GM19372 (cell line): ENCODE measurements around the gene MXRA7.
"Not testable (repeated sequence)": the region's sequence is repeated elsewhere in the genome, so short reads cannot be mapped to it uniquely, and the experiment has no call there.

Source experiments
- ATAC-seq: cut with Tn5 transposase; IDR thresholded peaks from one replicate; pipeline ENCODE4 v1.9.1; 2021; ENCODE audit warnings: mild to moderate bottlenecking, low read depth, moderate library complexity; ENCODE audit not compliant: unreplicated experiment

Gene MXRA7

DNA sequence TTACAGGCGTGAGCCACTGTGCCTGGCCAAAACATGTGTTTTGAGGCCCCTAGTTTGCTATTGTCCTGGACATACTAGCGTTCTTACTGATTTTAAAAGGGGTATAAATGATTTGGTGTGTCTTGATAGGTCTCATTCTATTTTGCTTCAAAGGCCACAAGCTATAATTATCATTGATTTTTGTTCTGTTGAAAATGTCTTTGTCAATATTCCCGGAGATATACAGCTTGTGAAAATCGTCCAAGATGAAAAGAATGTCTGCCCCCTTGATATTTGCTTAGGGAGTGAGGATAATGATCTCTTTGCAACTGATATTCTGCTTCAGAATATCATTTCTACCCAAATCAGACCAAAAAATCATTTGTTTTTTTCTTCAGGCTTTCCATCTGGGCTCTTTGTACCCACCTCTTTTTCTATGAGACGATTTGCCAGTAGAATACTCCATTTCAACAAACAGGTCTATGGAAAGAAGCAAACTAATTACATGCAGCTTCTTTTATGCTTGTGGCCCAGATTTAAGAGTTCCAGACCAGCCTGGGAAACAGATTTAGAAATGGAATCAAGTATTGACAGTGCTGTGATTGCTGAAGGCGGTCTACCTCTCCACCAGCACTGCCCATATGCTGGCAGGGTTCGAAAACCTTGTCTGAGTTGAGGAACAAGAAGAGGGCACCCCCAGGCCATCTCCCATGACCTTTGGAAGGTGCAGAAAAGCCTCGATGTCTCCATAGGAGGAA lies 53.1 kb downstream of the MXRA7 start:
- ATAC-seq, result no peak

DNA sequence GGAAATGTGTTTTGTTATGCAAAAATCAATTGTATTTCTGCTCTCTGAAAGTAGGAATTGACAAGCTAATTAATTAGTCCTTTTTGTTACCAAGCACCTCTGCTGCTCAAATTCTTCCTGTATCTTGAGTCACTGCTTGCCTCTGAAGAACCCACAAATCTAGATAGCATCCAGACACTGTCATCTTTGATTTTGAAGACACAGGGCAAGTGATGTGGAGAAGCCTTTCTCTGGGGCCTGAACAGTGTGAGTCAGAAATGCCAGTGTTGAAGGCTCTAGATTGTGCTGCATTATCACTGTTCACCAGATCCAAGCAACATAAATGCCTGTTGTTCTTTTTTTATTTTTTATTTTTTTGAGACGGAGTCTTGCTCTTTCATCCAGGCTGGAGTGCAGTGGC lies 56.4 kb downstream of the MXRA7 start:
- no peak for ATAC-seq

DNA sequence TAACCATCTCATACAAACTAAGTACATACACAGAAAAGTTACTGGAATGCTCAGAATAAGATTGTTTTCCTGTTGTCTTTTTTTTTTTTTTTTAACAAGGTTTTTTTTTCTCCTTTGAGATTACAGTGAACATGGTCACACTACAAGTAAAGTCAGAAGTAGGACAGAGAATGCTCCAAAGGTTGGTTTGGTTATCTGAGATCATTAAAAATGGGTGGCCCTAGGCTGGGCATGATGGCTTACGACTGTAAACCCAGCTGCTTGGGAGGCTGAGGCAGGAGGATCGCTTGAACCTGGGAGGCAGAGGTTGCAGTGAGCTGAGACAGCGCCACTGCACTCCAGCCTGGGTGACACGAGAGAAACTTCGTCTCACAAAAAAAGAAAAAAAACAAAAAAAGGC lies 60.3 kb downstream of the MXRA7 start:
- no peak for ATAC-seq

DNA sequence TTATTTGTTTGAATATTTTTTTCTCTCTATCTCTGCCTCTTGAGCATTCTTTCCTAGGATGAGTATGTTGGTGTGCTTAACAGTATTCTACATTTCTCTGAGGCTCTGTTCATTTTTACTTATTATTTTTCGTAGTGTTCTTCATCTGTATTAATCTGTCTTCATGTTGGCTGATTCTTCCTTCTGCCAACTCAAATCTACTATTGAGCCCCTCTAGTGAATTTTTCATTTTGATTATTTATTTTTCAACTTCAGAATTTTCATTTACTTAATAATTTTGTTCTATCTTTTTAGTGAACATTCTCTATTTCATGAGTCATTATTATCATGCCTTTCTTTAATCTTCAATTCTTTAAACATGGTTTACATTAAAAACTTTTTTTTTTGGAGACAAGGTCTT lies 64.1 kb downstream of the MXRA7 start:
- ATAC-seq, result no peak

DNA sequence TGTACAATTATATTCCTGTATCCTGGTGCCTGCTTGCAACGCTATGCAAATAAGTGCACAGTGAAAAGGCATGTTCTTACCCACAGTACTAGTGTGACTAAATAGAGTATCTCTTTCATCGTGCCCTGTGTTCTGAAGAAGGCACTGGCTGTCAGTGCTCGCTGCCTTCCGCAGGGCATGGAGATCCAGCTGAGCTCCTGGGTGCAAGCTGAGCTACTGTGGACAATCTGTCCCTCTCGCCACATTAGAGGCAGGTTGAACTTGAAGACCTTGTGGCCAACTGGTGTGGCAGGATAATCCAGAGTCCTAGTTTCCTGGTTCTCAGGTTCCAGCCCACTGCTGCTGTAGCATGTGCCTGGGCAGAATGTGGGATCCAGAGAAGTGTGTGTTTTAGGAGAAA lies 65.3 kb downstream of the MXRA7 start:
- no peak for ATAC-seq

DNA sequence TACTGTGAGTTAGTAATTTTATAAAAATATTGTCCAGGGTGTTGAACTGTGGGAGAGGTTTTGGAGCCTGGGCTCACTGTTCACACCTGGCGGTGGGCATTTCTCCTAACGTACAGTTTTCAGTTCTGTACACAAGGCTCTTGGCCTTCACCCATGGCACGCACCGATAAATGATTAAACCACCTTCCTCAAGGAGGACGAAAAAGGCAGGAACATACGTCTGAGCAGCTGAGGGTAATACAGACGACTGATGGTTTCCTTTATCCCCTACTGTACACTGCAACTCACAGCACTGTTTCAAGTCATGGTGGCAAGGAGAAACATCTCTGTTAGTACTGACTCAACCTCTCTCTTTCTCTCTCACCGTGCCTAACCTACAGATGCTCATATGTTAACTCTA lies 65.8 kb downstream of the MXRA7 start:
- no peak for ATAC-seq

DNA sequence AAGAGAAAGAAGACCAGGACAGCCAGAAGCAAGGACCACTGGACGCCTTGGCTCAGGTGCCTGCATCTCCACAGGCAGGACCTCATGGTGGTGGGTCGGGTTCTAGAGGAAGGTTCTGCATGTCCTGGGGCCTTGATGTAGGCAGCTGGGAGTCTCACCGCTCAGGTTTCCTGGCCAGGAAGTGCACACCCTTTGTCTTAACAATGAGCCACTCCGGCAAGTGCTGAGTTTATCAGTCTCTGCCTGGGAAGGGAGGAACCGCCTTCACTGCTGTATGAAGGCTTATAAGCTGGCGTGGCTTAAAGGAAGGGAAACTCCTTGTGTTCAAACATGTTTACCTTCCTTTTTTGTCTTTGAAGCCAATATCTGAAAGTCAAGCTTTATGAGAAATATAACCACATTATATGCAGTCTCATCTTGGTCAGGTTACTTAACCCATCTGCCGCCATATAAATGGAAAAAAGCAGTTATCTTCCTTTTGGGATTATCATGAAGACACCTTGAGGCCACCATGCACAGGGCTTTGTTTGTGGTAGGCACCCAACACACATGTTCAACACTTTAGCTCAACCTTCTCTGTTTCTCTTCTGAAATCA lies 67.1 kb downstream of the MXRA7 start, which contains the start of gene ST6GALNAC1:
TSS of gene ST6GALNAC1 (minus strand) at position 205 of the 596 bp plus-strand sequence. CDS start at position 86, 119 bp downstream.
- ATAC-seq, result no peak

DNA sequence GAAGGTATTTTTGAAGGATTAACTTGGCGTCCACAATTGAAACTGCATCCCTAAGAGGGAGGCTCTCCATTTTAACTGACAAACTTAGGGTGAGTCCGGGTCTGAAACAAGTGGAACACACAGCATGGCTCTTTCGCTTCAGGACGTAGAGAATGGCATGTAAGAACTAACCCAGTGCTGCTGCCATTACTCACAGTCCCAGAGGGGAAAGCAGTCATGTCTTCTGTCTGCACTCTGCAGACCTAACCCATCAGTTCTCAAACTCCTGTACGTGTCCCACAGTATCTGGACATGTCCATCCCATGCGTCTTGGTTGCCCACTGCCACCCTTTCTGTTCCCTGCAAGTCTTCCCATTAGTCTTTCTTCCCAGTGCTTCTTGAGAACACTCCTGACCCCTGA lies 67.8 kb downstream of the MXRA7 start:
- ATAC-seq, result no peak

DNA sequence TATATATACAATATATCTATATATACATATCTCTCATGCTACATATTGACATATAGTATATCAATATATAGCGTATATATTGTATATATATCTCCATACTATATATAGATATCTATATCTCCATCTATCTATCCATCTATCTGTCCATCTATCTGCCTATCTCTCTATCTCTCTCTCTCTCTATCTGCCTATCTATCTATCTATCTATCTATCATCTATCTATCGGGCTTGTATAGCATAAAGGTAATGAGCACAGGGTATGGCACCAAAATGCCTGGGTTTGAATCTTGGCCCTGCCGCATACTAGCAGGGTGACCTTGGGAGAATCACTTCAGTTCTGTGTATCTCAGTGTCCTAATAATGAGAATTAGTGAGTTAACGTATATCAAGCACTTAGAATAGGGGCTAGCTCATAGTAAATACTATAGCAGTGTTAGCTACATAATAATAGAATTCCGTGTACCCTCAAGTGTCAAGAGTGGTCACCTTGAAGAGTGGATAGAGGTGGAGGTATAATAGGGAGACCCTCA lies 68.7 kb downstream of the MXRA7 start:
- ATAC-seq, result no peak

DNA sequence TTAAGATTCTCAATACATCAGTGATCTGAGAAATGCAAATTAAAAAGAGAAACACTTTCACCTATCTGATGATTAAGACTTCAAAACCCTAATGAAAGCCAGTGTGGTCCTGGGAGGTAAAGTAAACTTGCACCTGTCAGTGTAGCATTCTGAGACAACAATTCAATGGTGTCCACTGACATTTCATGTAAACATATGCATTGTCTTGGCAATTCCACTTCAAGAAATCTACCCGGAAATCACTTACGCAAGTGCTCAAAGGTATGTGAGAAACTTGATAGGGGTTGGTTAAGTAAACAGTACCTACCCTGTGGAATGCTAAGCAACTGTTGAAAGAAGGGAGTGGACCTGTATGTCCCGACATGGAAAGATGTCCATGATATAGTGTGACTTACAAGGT lies 69.3 kb downstream of the MXRA7 start:
- no peak for ATAC-seq

DNA sequence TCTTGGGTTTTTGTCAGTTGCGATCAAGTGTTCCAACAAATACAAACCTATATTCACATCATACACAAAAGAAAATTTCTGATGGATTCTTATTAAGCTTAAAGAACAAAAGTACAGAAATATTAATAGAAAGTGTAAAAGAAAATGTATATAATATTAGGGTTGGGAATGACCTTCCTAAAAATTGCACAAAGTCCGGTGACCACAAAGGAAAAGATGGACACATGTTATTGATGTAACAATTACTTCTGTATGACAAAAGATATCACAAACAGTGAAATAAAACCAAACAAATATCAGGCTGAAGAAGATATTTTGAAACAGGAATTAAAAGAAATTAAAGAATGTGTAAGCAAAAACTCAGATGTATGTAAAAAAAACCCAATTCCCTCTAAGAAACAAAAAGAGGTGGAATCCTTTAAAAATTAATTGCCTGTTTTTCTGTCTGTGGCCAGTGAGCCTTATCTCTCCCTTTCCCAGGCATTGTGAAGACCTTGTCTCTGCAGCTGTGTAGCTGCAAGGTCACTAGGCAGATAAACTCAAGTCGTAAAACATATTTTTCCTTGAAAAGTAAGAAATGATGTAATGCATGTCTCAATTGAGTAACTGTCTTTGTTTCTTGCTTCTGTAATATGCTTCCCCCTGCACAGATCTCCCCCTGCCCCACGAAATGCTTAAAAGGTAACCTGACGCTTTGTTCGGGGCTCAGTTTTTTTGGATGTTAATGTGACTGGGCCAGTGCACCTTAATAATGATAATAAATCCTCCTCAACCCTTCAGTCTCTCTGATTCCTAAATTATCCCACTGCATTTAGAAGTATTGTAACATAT lies 70.0 kb downstream of the MXRA7 start:
- no peak for ATAC-seq

DNA sequence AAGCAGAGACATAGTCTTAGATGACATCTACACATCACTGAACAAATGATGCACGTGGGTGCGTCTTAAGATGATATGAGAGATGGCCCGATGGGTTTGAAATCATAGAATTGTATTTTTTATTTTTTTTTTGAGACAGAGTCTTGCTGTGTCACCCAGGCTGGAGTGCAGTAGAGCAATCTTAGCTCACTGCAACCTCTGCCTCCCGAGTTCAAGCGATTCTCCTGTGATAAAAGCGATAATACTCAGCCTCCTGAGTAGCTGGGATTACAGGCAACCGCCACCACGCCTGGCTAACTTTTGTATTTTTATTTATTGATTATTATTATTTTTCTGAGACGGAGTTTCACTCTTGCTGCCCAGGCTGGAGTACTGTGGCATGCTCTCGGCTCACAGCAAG lies 72.5 kb downstream of the MXRA7 start:
- no peak for ATAC-seq

DNA sequence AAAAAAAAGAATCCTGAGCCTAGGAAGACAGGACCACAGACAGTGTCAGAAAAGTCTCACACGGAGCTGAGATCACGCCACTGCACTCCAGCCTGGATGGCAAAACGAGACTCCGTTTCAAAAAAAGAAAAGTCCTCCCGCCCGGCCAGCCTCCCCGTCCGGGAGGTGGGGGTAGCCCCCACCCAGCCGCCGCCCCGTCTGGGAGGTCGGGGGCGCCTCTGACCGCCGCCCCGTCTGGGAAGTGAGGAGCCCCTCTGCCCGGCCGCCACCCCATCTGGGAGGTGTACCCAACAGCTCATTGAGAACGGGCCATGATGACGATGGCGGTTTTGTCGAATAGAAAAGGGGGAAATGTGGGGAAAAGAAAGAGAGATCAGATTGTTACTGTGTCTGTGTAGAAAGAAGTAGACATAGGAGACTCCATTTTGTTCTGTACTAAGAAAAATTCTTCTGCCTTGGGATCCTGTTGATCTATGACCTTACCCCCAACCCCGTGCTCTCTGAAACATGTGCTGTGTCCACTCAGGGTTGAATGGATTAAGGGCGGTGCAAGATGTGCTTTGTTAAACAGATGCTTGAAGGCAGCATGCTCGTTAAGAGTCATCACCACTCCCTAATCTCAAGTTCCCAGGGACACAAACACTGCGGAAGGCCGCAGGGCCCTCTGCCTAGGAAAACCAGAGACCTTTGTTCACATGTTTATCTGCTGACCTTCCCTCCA lies 74.1 kb downstream of the MXRA7 start:
- ATAC-seq, result not testable (repeated sequence)

DNA sequence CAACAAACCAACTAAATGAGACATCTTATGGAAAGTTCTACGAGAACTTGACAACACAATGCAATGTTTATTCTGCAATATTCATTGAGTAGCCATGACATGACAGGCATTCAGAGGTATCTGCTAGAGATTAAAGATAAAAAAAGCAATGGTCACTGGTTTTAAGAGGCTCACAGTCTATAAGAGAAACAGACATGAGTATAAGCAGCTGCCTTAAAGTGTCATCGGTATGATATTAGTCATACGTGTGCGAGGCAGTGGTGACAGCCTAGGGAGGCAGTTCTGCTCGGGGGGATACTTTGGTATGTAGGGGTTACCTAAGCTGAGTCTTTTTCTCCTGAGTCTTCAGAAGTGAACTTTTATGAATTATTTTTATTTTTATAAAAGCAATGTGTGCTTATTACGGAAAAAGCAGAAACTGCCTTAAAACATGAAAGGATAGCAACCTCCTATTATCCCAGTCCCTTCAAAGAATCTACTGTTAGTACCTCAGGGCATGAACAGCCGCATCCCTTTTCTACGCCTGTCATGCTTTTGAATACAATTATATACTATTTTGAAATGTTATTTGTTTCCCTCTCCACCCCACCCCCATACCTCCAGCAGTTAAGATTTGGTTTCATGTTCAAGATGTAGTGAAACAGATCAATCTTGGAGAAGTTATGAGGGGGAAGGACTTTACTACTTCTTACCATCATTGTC lies 75.0 kb downstream of the MXRA7 start:
- ATAC-seq, result no peak

DNA sequence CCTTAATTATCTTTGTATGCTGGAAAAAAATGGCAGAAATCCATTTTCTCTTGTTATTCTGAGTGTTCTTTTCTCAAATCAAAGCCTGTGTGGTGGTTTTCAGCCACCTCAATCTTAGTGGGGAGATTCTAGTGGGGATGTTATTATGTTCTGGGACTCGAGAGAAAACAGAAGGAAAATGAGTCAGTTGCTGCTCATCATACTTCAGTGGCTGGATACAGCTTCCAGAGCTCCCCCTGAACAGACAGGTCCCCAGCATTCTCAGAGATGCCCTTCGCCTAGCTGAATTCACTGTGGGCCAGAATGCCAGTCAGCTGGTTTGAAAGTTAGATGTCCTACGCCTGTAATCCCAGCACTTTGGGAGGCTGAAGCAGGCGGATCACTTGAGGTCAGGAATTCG lies 75.7 kb downstream of the MXRA7 start:
- no peak for ATAC-seq

DNA sequence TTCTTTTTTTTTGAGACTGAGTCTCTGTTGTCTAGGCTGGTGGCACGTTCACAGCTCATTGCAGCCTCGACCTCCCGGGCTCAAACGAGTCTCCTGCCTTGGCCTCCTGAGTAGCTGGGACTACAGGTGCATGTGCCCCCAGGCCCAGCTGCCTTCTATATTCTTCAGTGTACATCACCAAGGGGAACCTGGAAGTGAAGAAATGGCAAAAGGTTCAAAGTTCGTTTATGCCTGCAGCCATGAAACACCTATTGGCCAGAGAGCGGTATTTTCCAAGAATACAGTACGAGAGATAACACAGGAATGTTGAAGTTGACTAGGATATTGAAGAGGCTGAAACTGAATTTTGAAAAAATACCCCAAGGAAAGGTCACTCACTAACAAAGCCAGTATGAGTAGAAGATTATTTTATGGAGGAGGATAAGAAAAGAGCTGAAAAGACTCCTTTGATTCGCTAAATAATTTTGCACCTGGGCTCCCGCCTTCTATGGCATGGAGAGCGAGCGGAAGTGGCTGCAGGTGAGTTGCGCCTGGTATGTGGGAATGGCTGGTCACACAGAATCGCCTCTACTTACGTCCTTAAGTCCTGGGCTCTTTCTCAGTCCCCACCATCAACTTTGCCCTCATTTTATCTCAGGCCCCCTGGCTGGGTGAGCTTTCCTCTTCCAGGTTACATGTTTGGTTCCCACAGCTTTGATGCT lies 77.0 kb downstream of the MXRA7 start:
- no peak for ATAC-seq

DNA sequence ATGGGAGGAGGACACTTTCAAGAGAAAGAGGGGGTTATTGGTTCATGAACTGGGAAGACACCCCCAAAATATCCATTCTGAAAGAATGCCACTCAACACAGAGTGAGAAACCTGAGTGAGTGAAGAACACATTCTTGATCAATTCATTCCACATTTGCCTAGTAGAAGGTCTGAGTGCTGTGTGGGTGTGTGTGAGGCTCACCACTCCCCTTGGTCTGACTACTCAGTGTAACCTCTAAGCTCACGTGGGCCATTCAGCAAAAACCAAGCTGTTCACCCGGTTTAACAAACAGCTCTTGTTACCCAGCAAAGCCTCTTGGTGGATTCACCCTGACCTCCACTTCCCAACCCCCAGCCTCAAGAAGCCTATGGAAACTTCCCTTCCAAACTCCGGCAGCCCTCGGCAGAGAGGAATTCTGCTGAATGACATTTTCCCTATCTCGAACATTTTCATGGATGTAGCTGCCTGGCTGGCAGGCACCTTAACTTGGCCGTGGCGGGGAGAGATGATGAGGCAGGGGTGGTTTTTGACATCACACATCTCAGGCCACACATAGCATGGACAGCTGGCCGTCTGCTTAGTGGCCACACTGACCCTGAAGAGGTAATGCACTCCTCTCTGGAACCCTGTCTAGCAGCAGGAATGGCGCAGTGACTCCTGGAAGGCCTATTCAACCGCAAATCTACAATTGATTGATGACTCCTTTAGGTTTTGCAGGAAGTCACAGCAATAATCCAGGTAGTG lies 78.8 kb downstream of the MXRA7 start:
- no peak for ATAC-seq

DNA sequence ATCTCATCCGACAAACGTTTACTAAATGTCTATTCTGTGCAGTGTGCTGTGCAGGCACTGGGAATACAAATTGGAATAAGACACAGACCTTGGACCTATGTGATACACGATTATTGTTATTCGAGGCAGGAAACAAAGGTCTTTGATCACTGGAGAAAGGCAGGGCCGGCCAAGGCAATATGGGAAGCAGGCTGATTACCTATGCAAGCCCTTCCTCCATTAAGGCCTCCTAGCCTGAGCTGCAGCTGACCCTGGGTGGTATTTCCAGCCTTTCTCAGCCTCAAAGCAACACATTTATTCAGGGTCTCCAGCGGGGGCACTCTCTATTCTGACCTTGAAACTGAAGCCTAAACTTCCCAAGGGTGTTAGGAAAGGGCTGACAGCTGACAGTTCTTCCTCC lies 80.6 kb downstream of the MXRA7 start:
- ATAC-seq, result no peak
